ENCODE results near the gene STMND1. TPM values are rescaled to one million over a fixed set of nuclear protein-coding genes. Genes with fewer than 3 reads are reported as not detected.

STMND1 gene
- total RNA-seq, 1 donor from 2014 or later = not detected

DNA sequence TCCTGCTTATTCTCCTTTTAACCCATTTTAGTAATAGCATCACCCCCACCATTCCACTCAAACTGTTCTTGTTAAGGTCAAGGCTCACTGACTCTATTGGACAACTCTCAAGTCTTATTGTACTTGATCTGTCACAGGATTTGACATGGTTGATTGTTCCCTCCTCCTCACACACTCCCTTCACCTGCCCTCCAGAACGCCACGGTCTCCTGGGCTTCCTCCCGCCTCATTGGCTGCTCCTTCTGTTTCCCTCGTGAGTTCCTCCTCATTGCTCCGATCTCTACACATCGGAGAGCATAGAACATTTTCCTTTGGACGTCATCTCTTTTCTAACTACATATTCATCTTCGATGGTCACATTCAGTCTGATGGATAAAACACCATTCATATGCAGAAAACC, 55.1 kb downstream of the STMND1 start:
- TF ChIP-seq, protein P1, sequence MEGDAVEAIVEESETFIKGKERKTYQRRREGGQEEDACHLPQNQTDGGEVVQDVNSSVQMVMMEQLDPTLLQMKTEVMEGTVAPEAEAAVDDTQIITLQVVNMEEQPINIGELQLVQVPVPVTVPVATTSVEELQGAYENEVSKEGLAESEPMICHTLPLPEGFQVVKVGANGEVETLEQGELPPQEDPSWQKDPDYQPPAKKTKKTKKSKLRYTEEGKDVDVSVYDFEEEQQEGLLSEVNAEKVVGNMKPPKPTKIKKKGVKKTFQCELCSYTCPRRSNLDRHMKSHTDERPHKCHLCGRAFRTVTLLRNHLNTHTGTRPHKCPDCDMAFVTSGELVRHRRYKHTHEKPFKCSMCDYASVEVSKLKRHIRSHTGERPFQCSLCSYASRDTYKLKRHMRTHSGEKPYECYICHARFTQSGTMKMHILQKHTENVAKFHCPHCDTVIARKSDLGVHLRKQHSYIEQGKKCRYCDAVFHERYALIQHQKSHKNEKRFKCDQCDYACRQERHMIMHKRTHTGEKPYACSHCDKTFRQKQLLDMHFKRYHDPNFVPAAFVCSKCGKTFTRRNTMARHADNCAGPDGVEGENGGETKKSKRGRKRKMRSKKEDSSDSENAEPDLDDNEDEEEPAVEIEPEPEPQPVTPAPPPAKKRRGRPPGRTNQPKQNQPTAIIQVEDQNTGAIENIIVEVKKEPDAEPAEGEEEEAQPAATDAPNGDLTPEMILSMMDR (IDR thresholded peaks at IDR 0.05; ENCODE audit: insufficient read depth, low read length, severe bottlenecking) = no peak
- FAIRE-seq = no peak
- H3K36me3 ChIP-seq (ENCODE audit: control insufficient read depth, insufficient read depth, low read length) = no peaks in the 10 kb centered on the region
- H3K4me3 ChIP-seq (ENCODE audit: low read depth, low read length) = no peak overlapping the region
- H3K27me3 ChIP-seq (ENCODE audit: control insufficient read depth, insufficient read depth, low read length) = no peaks in the 10 kb centered on the region
- no peak for DNase-seq (ENCODE audit: low read depth)

DNA sequence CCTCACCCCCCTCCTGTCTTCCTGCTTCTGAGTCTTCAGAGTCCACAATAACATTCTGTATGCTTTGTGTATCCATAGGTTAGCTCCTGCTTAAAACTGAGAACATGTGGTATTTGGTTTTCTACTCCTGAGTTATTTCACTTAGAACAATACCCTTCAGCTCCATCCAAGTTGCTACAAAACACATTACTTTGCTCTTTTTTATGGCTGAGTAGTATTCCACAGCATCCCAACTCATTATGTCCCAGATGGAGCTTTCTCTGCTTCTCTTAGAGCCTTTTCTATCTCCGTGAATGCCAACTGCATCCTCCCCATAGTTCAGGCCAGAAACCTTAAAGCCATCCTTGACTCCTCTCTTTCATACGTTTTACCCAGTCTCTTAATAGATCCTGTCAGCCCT, 55.8 kb downstream of the STMND1 start:
- TF ChIP-seq, protein P1 (IDR thresholded peaks at IDR 0.05; ENCODE audit: insufficient read depth, low read length, severe bottlenecking) = no peak
- FAIRE-seq = no peak

DNA sequence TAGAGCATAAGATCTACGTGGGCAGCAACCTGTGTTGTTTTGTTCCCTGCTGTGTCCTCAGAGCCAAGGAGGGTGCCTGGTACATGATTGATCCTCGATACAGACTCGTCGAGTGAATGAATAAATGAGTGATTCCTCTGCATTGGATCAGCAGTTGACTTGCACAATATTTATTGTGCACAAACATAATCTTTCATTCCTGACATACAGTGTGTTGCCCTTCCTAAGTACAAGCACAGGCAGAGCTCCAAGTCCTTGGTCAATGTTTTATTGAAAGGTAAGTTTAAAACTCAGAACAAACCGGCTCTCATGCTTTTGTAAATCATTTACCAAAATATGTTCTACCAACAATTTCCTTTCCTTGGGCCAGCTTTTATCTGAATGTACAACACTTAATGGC, 57.4 kb downstream of the STMND1 start:
- FAIRE-seq = no peak
- H3K4me3 ChIP-seq (ENCODE audit: low read depth, low read length) = no peak overlapping the region
- DNase-seq (ENCODE audit: low read depth) = no peak
- TF ChIP-seq, protein P1 (IDR thresholded peaks at IDR 0.05; ENCODE audit: insufficient read depth, low read length, severe bottlenecking) = no peak
- no peaks in the 10 kb centered on the region for H3K36me3 ChIP-seq (ENCODE audit: control insufficient read depth, insufficient read depth, low read length)
- no peaks in the 10 kb centered on the region for H3K27me3 ChIP-seq (ENCODE audit: control insufficient read depth, insufficient read depth, low read length)

More for the DNA sequence above, 55.8 kb downstream of the STMND1 start:
- no peak for DNase-seq (ENCODE audit: low read depth)
- no peaks in the 10 kb centered on the region for H3K27me3 ChIP-seq (ENCODE audit: control insufficient read depth, insufficient read depth, low read length)
- no peaks in the 10 kb centered on the region for H3K36me3 ChIP-seq (ENCODE audit: control insufficient read depth, insufficient read depth, low read length)
- no peak overlapping the region for H3K4me3 ChIP-seq (ENCODE audit: low read depth, low read length)

DNA sequence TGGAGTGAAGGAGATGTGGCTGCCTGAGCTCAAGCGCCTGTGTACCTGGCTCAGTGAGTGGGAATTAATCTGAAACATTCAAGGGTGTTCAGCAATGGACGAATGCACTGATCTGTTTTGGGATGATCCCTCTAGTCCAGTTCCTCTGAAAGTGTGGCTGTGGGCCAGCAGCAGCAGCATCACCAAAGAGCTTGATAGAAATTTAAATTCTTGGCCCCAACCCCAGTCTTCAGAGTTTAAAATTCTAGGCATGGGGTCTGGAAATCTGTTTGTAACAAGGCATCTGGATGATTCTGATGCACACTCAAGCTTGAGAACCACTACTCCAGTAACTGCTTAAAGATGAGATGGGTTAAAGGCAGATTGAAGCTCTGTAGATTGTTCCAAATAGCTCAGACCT, 59.2 kb downstream of the STMND1 start:
- no peaks in the 10 kb centered on the region for H3K36me3 ChIP-seq (ENCODE audit: control insufficient read depth, insufficient read depth, low read length)
- no peak overlapping the region for H3K4me3 ChIP-seq (ENCODE audit: low read depth, low read length)
- TF ChIP-seq, protein P1 (IDR thresholded peaks at IDR 0.05; ENCODE audit: insufficient read depth, low read length, severe bottlenecking) = no peak
- no peaks in the 10 kb centered on the region for H3K27me3 ChIP-seq (ENCODE audit: control insufficient read depth, insufficient read depth, low read length)
- FAIRE-seq (no peak), DNase-seq (ENCODE audit: low read depth) (no peak)

DNA sequence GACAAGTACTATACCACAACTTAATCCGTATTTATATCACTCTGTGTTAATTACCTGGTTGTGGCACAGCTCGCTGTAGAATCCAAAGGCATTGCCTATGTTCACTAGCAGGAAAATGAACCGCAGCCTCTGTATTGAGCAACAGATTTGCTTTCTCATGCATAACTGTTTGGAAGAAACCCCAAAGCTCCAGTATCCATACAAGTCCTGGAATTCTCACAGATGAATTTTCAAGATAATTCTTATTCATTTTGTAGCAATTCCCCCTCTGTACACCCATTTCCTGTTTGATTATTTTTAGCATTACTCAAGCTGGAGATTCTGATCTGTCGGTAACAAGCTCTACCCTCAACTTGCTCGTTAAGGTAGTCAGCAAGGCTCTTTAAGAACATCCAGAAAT, 63.5 kb downstream of the STMND1 start:
- TF ChIP-seq, protein P1 (IDR thresholded peaks at IDR 0.05; ENCODE audit: insufficient read depth, low read length, severe bottlenecking) = no peak
- no peak for DNase-seq (ENCODE audit: low read depth)

DNA sequence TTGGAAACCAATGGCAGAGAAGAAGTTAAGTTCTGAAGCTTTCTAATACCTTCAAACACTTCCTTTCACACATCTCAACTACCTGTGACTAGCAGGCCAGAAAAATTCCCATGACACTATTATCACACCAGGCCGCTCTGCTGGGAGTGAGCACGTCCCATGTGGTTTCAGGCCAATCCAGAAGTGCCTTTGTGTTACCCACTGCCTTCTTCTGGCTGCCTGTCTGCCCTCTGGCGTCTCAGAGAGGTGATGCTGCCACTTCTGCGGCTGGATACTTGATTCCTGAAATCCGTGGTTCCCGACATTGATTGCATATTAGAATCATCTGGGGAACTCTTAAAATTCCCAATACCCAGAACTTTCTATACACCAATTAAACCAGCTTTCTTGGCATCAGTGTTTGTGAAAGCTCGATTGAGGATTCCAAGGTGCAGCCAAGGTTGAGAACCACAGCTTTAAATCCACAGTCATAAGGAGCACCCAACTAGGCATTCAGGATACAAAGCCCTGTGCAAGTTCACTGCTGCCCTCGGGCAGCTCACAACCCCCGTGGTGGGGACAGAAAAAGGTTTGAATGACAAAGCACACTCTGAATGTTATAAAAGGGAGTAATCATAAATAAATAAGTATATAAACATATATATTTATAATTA, 65.6 kb downstream of the STMND1 start:
- H3K27me3 ChIP-seq (ENCODE audit: control insufficient read depth, insufficient read depth, low read length) = no peaks in the 10 kb centered on the region
- FAIRE-seq (no peak), DNase-seq (ENCODE audit: low read depth) (peak; percentile 73)
- no peak overlapping the region for H3K4me3 ChIP-seq (ENCODE audit: low read depth, low read length)
- no peaks in the 10 kb centered on the region for H3K36me3 ChIP-seq (ENCODE audit: control insufficient read depth, insufficient read depth, low read length)
- TF ChIP-seq, protein P1 (IDR thresholded peaks at IDR 0.05; ENCODE audit: insufficient read depth, low read length, severe bottlenecking) = peak; percentile 71

More for the DNA sequence above, 63.5 kb downstream of the STMND1 start:
- no peaks in the 10 kb centered on the region for H3K36me3 ChIP-seq (ENCODE audit: control insufficient read depth, insufficient read depth, low read length)
- FAIRE-seq = no peak
- H3K27me3 ChIP-seq (ENCODE audit: control insufficient read depth, insufficient read depth, low read length) = no peaks in the 10 kb centered on the region
- no peak overlapping the region for H3K4me3 ChIP-seq (ENCODE audit: low read depth, low read length)

Measured in bronchial epithelial cell (primary cell).